Fibroblast of skin of back (primary cell): ENCODE data around the gene GFY.
"Not testable (repeated sequence)": the region's sequence is repeated elsewhere in the genome, so short reads cannot be mapped to it uniquely, and the experiment has no call there.

ENCODE experiments used
- DNase-seq: peaks from one replicate; pipeline ENCODE4 v3.0.0-alpha.2; 2013

Gene GFY

GRCh38 chr19:49447485-49448431, 22.6 kb downstream of the GFY start:
- peak; percentile 39 for DNase-seq

GRCh38 chr19:49448432-49448786, 23.2 kb downstream of the GFY start:
- no peak for DNase-seq

- DNase-seq = no peak
Measured at GRCh38 chr19:49450405-49450804, 25.2 kb downstream of the GFY start.

GRCh38 chr19:49451430-49452181, 26.4 kb downstream of the GFY start, which contains the start of gene PIH1D1:
PIH1D1 (minus strand) TSS chr19:49451814; CDS start chr19:49451574, 240 bp downstream.
- DNase-seq = peak; percentile 100

- peak; percentile 98 for DNase-seq
Measured at GRCh38 chr19:49453013-49453756, 28.0 kb downstream of the GFY start, which contains the start of gene ALDH16A1. ALDH16A1 (plus strand) TSS chr19:49453225; CDS start chr19:49453332, 107 bp downstream.

GRCh38 chr19:49453757-49454240, 28.6 kb downstream of the GFY start:
- no peak for DNase-seq

- DNase-seq = no peak
Measured at GRCh38 chr19:49455773-49456172, 30.6 kb downstream of the GFY start.

GRCh38 chr19:49456326-49456725, 31.1 kb downstream of the GFY start:
- no peak for DNase-seq

- no peak for DNase-seq
Measured at GRCh38 chr19:49458567-49458903, 33.3 kb downstream of the GFY start.

GRCh38 chr19:49459388-49459787, 34.2 kb downstream of the GFY start:
- no peak for DNase-seq

- DNase-seq = not testable (repeated sequence)
Measured at GRCh38 chr19:49461130-49461529, 35.9 kb downstream of the GFY start.

GRCh38 chr19:49461656-49462055, 36.5 kb downstream of the GFY start:
- DNase-seq = no peak

GRCh38 chr19:49462492-49462891, 37.3 kb downstream of the GFY start:
- DNase-seq = no peak

GRCh38 chr19:49463960-49464740, 39.0 kb downstream of the GFY start:
- no peak for DNase-seq

- no peak for DNase-seq
Measured at GRCh38 chr19:49465371-49465770, 40.2 kb downstream of the GFY start.

GRCh38 chr19:49468199-49468598, 43.0 kb downstream of the GFY start:
- no peak for DNase-seq

- DNase-seq = peak; percentile 87
Measured at GRCh38 chr19:49468746-49469447, 43.7 kb downstream of the GFY start.

GRCh38 chr19:49469828-49470614, 44.8 kb downstream of the GFY start:
- DNase-seq = no peak

- DNase-seq = no peak
Measured at GRCh38 chr19:49470615-49470978, 45.4 kb downstream of the GFY start.

GRCh38 chr19:49472936-49473335, 47.7 kb downstream of the GFY start:
- no peak for DNase-seq
